WTC11 (cell line): ENCODE results near the gene GJD3.

Source experiments
- ATF2 ChIP-seq: sonication (generic); formaldehyde crosslinking; IDR thresholded peaks from 2 replicates; pipeline ENCODE4 v1.8.1; 2022; ENCODE audit warnings: low read depth, missing genetic modification reagents, borderline replicate concordance
- CTCF ChIP-seq: fragments of 200-600 bp; IDR thresholded peaks from 2 replicates; pipeline ENCODE4 v1.8.0; 2022; ENCODE audit warnings: antibody characterized with exemption
- FOXP1 ChIP-seq: sonication (generic); formaldehyde crosslinking; IDR thresholded peaks from 2 replicates; pipeline ENCODE4 v1.8.0; 2022; ENCODE audit warnings: missing genetic modification reagents, mild to moderate bottlenecking, moderate library complexity, borderline replicate concordance
- NFE2L1 ChIP-seq: sonication (generic); formaldehyde crosslinking; IDR thresholded peaks from 2 replicates; pipeline ENCODE4 v1.8.1; 2023; ENCODE audit warnings: missing genetic modification reagents
- PREB ChIP-seq: sonication (generic); formaldehyde crosslinking; IDR thresholded peaks from 2 replicates; pipeline ENCODE4 v1.8.1; 2022; ENCODE audit warnings: mild to moderate bottlenecking, missing genetic modification reagents, moderate library complexity, borderline replicate concordance
- TCF7 ChIP-seq: sonication (generic); formaldehyde crosslinking; IDR thresholded peaks from 2 replicates; pipeline ENCODE4 v1.8.0; 2022; ENCODE audit warnings: mild to moderate bottlenecking, low read depth, missing genetic modification reagents, moderate library complexity
- ZBTB21 ChIP-seq: sonication (generic); formaldehyde crosslinking; IDR thresholded peaks from 2 replicates; pipeline ENCODE4 v1.8.1; 2023; ENCODE audit warnings: mild to moderate bottlenecking, missing genetic modification reagents, borderline replicate concordance
- ZNF423 ChIP-seq: fragments of 250-450 bp; sonication (Bioruptor Pico); IDR thresholded peaks from 2 replicates; pipeline ENCODE4 v2.1.2; 2022; ENCODE audit warnings: mild to moderate bottlenecking, moderate library complexity

- TF ChIP-seq ZNF423 (CRISPR knock-in tag) (no peak), FOXP1 (no peak), CTCF (no peak), ZBTB21 (CRISPR knock-in tag) (no peak), TCF7 (CRISPR knock-in tag) (no peak), ATF2 (CRISPR knock-in tag) (no peak), NFE2L1 (no peak), PREB (CRISPR knock-in tag) (no peak)
Measured at GRCh38 chr17:40338058-40338457, 26.5 kb downstream of the GJD3 start.
